ENCODE results near the gene ZNG1F.
"Not testable (repeated sequence)": the region's sequence is repeated elsewhere in the genome, so short reads cannot be mapped to it uniquely, and the experiment has no call there.

Gene ZNG1F

DNA sequence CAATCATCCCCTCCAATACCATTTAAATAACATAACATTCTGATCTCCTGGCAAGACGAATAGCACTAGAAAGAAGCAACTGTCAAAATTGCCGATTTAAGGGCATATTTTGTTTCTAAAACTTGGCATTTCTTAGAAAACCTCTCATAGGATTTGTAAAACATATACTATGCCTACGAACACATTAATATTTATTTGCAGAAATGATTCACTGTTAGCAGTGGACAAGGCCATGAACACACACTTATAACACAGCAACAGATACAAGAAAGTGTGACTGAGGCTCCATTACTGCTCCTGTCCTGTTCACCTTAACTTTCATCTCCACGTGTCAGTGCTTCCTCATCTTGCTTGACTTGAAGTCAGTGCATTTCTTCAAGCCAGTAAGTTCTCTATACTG lies 106.8 kb downstream of the ZNG1F start:
- not testable (repeated sequence) for DNase-seq

Measured in retina (tissue), 1 donor.